GM03348 (cell line): Measurements from ENCODE around the gene PCSK6.

ENCODE experiments used
- DNase-seq: peaks from one replicate; pipeline ENCODE4 v3.0.0; 2012; ENCODE audit warnings: low spot score

The PCSK6 gene

GRCh38 chr15:101498717-101499480, 9.4 kb upstream of the PCSK6 start:
- no peak for DNase-seq

GRCh38 chr15:101498076-101498716, 8.7 kb upstream of the PCSK6 start:
- no peak for DNase-seq

- DNase-seq, result no peak
Measured at GRCh38 chr15:101497484-101498034, 8.1 kb upstream of the PCSK6 start.

DNA sequence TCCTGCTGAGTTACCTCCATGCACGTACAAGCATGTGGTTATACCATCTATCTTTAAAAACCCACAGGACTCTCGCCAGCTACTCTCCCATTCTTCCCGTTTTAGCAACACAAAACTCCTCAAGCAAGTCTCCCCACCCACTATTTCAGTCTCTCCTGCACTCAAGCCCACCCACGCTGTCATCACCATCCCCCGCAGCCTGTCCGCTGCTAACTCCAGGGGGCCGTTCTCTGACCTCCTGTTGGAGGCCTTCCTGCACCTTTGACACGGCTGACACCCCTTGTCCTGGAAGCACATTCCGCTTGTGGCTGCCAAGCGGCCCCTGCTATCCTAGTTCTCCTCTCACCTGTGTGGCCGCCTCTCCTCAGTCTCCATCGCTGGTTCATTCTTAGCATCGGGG, 7.5 kb upstream of the PCSK6 start:
- no peak for DNase-seq

- no peak for DNase-seq
Measured at GRCh38 chr15:101496198-101496986, 6.9 kb upstream of the PCSK6 start.

DNA sequence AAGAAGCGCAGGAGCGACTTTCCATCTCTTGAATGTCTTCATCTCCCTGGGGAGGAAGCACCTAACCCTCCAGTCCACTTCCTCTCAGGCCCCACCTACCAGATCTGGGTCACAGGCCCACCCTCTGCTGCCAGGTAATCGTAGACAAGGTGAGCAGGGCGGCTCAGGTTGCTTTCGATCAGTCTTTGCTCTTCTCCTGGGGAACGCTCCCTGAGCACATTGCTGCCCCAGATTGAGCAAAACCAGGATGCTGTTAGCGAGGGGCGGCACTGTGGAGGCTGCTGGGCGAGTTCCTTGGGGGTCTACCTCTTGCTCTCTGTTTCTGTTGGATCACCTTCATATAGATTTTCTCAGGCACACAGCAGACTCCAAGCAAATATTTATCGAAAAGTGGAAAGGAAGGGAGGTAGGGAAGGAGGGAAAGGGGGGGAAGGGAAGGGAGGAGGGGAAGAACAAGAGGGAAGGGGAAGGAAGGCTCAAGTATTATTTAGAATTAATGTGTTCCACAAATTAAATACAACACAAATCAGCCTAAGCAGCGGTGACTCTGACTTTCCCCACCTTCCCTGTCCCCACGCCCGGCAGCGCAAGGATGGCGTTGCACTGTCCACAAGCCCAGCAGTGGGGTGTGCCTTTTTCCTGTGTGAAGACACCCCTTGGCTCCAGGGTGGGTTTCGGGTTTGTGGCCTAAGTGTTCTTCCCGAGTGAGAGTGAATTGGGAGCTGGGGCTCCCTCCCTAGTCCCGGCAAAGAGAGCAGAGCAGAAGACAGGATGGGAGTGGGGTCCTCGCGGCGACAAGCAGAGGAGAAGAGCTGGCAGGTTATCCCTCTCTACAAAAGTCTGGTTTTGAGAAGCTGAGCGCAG, 6.1 kb upstream of the PCSK6 start:
- DNase-seq, result no peak

GRCh38 chr15:101494251-101494796, 4.8 kb upstream of the PCSK6 start:
- DNase-seq, result no peak

DNA sequence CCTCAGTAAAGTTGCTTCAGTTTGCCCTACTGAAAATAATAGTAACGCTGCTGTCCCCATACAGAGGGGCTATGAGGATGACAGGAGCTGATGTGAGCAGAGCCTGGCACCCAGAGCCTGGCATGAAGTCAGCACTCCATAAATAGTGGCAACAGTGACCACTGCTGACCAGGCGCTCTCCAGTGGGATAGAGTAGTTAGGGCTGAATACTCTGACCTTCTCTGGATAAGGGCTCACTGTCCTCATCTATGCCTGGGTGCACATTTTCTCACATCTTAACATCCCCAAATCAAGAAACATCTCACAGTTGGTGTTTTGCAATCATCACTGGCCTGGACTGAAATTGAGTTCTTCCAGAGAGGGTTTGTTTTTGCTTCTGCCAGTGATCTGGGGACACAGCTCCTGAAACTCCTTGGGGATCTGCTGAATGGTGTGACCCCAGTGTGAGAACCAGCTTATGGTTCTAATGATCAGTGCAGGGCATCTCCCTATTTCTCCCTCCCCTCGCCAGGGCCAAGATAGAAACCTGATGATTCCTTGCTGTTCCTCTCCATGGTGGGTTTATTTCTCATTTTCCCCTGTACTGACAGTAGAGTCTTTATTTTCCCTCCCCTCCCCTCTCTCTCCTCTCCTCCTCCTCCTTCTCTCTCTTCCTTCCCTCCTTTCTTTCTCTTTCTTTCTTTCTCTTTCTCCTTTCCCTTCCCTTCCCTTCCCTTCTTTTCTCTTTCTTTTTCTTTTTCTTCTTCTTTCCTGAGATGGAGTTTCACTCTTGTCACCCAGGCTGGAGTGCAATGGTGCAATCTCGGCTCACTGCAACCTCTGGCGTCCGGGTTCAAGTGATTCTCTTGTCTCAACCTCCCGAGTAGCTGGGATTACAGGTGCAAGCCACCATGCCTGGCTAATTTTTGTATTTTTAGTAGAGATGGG, 3.5 kb upstream of the PCSK6 start:
- DNase-seq, result no peak

DNA sequence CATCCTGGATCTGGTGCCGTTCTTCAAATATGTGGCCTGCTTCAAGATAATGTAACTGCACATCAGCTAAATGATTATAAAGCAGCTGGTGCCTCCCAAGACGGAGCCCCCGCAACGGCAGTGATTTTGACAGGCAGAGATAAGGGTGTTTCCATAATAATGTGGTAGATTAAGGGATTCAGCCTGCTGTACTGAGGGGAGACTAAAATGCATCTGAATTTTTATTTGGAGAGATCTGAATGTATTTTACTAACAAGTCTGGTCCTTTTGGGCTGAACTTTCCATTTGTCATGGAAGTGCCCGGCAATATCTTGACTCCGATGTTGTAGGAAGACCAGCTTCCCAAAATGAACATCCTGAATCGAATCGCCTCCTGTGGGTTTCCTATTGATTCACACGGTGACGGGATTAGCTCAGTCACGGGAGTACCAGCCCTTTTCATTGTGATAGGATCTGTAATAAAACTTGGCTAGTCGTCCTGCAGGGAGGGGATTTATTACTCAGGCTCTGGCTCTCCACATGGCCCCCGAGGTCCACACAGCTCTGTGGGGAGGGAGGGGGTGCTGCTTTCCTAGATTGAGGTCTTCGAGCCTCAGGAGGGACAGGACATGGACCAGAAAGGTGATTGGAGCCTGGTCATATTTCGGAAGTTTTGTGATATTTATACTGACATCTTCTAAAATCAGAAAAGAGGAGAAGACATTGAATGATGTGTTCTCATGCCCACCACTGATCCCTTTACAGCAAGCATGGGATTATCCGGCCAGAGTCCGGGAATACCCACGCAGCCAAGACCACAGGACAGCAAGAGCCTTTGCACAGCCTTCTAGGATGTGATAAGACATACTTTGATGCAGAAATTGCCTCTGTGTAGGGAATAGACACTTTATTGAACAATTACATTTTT, 2.5 kb upstream of the PCSK6 start:
- DNase-seq, result no peak

GRCh38 chr15:101490922-101491733, 1.6 kb upstream of the PCSK6 start:
- no peak for DNase-seq

- no peak for DNase-seq
Measured at GRCh38 chr15:101490408-101490891, 943 bp upstream of the PCSK6 start.

DNA sequence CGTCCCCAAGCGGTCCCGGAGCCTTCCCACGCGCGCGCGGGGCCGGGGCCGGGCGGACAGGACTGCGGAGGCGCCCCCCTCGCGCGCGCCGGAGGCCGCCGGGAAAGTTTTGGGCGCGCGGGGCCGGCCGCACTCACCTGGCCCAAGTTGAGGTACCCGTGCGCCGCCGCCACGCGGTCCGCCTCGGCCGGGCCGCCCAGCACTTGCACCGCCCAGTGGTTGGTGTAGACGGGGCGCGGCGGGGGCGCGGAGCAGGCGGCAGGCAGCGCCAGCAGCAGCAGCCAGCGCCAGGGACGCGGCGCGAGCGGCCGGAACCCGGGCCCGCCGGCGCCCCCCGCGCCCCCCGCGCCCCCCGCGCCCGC, 289 bp downstream of the PCSK6 start:
- peak; percentile 55 for DNase-seq

- no peak for DNase-seq
Measured at GRCh38 chr15:101488300-101489164, 975 bp downstream of the PCSK6 start.

DNA sequence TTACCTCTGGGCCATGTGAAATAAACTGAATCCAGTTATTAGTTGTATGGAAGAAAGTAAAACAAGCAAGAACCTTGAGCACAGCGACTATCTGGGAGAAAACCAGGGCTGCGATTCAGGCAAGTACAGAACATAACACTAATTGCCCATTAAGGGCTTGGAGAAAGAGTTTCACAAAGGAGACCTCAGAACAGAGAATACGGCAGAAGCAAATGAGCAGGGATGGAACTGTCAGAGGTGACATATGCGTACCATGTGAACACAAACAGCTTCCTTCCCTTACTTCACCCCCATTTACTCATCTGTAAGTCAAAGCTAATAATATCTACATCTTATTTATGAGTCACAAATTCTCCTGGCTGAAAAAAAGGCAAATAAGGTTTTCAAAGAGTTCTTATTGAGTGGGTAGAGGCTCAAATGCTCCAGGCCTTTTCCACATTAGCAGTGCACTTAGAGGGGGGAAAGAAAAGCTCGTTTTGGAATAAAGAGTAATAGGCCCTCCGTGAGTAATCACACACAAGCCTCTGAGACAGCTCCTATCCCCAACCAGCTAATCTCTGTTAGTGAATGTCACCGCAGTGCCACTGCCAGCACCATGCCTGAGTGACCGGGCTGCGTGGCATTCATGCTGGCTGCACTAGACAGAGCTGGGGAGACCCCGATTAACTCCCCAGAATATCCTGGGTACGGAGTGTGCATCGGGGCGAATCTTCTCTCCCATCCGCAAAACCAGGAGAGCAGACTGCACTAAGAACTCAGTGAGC, 2.6 kb downstream of the PCSK6 start:
- DNase-seq, result no peak

DNA sequence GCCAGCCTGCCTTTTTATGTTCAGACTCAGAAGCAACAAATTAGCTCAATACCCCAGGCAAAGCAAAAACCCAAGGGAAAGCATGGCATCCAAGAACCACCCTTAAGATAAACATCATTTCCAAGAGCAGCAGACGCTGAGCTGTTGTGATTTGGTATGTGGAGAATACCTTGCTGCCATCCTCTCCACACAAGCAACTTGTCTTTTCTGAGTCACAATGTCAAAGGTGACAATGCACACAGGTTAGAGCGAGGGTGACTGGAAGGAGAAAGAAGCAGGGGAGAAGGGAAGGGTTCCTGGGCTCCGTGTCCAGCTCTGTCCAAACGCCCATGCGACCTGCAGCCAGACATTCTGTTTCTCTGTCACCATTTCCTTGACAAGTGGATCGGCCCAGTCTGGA, 6.0 kb downstream of the PCSK6 start:
- no peak for DNase-seq

DNA sequence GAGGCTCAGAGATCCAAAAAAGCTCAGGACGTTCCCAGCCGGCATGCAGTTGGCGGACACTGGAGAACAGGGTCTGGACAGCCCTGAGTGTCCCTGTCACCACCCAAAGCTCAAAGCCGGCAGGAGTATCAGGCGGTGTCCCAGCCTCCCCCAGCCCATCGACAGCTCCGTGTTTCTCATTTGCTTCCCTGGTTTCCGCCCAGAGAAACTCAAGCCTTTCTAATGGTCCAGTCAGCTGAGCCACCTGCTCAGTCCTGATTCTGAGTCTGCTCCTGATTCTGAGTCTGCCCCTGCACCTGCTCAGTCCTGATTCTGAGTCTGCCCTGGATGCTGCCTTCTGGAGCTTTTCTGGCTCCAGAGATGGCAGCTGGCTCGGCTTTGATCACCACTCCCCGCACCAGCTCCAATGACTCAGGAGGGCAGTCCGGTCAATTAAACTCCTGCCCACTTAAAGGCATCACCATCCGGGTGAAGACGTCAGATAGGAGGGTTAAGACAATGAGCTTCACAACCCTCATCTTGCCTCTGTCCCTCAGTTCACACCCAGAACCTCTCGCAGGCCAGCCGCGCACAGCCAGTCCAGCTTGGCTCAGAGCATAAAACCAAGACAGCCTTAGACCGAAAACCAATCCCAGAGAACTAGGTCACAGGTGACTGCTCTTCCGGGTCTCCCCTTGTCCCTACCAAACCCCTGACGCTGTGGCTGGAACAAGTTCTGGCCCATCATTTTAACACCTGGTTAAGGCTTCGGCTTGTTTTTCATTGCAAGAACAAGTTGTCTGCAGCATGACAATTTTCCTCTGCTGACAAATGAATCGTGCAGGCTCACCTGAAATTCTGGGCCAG, 6.8 kb downstream of the PCSK6 start:
- DNase-seq, result no peak
